Urinary bladder (tissue), 4 donors: ENCODE results near the gene ZNF827. TPM values are rescaled to one million over a fixed set of nuclear protein-coding genes. Genes with fewer than 3 reads are reported as not detected.

Experiments
- DNase-seq: peaks from one replicate; pipeline ENCODE4 v3.0.0-alpha.2; 2015; ENCODE audit errors: extremely low spot score
- H3K27ac ChIP-seq: one replicate; pipeline ENCODE4 v1.5.1; 2013; ENCODE audit warnings: low read depth, mild to moderate bottlenecking, moderate library complexity
- H3K36me3 ChIP-seq: one replicate; pipeline ENCODE4 v1.6.1; 2013; ENCODE audit warnings: mild to moderate bottlenecking, moderate library complexity; ENCODE audit not compliant: insufficient read depth
- H3K4me1 ChIP-seq: one replicate; pipeline ENCODE4 v1.6.1; 2013; ENCODE audit warnings: mild to moderate bottlenecking, moderate library complexity; ENCODE audit not compliant: insufficient read depth
- H3K4me3 ChIP-seq: one replicate; pipeline ENCODE4 v1.5.1; 2013; ENCODE audit warnings: low read depth, low read length
- WGBS: extraction: QIAGEN DNeasy Blood & Tissue Kit; methylation state at CpG from one replicate; pipeline ENCODE4 v1.1.7; 2013; 5-methylcytosine and 5-hydroxymethylcytosine counted together
- polyA plus RNA-seq: library from polyadenylated mRNA; stranded (reverse); fragments of 200-250 nt; gene quantifications from one replicate; pipeline ENCODE4 v1.2.3, GENCODE V29; 2013
- total RNA-seq: library from RNA; depleted of rRNA; stranded (reverse); fragments of >200 nt; gene quantifications from one replicate; pipeline ENCODE4 v1.2.3, GENCODE V29; 2014
- donor health status: healthy with polysubstance abuse.
- donor health status: healthy.

The ZNF827 gene
- total and polyA plus RNA-seq, 2 donors, result 13.0 to 20.2 TPM

DNA sequence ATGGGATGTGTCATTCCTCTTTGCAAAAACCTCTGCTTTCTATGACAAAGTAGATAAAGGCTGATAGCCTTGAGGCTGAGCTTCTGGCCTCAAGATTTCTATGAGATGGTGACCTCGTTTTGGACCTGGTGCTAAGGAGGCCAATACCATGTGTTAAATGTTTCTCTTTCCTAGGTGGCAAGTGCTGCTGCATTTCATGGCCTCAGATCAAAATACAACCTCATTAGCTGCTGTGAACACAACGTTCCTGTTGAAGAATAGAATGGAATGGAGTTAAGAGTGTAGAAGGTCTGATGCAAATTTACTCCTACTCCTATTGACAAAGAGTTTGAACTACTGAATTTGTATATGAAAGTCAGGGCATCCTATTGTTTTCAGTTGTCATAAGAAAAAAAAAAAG lies 146.6 kb downstream of the ZNF827 start:
- H3K4me1 ChIP-seq, result no peaks in the 10 kb centered on the region
- H3K27ac ChIP-seq, result no peak overlapping the region
- H3K4me3 ChIP-seq, result no peak overlapping the region
- 44% methylated on average over 2 of the region's 2 CpGs for WGBS
- no peak for DNase-seq
- no peaks in the 10 kb centered on the region for H3K36me3 ChIP-seq

DNA sequence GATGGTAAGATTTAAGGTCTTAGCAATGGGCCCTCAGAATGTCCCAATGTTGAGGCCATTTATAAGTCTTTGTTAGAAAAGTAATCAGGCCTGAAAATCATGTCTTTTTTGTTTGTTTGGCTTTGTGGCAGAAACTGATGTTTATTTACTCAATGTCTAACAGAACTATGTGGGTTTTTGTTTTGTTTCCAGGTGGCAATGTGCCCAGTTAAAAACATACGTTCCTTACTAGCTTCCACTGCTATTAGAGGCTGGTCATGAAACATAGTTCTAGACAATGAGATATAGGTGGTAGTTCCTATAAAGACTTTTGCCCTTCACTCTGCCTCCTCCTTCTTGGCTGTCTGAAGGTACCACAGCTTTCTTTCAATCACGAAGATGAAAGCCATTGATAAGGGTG lies 149.9 kb downstream of the ZNF827 start:
- Histone ChIP-seq H3K4me3 (no peak overlapping the region), H3K4me1 (no peaks in the 10 kb centered on the region), H3K27ac (no peak overlapping the region), H3K36me3 (no peaks in the 10 kb centered on the region)
- DNase-seq, result no peak
- 61% methylated on average over 2 of the region's 2 CpGs for WGBS

DNA sequence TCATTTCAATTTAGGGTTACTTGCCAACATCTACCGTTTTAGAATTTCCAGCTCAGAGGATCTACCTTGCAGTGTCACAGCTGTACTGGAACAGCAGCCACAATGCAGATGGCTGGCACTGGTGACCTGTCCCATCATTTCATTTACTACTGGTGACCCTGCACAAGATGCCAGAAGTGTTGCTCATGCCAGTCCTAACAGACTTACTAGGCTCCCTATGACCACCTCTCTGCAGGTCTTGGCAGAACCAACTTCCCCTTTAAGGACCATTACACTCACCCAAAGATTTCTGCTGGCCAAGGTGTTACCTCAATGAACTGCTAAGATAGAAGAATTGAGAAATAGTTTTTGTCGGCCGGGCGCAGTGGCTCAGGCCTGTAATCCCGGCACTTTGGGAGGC lies 151.8 kb downstream of the ZNF827 start:
- Histone ChIP-seq H3K27ac (no peak overlapping the region), H3K4me1 (no peaks in the 10 kb centered on the region), H3K4me3 (no peak overlapping the region), H3K36me3 (no peaks in the 10 kb centered on the region)
- 89% methylated on average over 5 of the region's 5 CpGs for WGBS
- DNase-seq, result no peak

DNA sequence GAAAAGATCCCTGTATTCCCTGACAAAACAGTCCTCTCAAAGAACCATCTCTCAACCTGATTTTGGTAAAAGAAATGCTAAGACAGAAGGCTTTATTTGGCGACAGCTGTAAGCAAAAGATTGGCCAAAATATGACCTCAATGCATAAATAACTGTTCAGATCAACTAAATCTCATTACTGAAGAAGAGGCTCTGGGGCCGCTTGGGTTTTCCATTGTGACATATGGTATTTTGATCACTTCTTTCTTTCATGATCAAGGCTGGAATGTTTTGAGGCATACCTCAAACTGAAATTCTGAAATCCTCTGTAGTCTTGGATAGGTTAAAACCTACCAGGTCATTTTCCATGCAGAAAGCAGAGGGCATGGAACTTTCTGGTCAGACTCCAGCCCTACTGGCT lies 152.4 kb downstream of the ZNF827 start:
- H3K4me1 ChIP-seq, result no peaks in the 10 kb centered on the region
- H3K27ac ChIP-seq, result no peak overlapping the region
- H3K36me3 ChIP-seq, result no peaks in the 10 kb centered on the region
- H3K4me3 ChIP-seq, result no peak overlapping the region
- 75% methylated on average over 2 of the region's 2 CpGs for WGBS
- DNase-seq, result no peak

DNA sequence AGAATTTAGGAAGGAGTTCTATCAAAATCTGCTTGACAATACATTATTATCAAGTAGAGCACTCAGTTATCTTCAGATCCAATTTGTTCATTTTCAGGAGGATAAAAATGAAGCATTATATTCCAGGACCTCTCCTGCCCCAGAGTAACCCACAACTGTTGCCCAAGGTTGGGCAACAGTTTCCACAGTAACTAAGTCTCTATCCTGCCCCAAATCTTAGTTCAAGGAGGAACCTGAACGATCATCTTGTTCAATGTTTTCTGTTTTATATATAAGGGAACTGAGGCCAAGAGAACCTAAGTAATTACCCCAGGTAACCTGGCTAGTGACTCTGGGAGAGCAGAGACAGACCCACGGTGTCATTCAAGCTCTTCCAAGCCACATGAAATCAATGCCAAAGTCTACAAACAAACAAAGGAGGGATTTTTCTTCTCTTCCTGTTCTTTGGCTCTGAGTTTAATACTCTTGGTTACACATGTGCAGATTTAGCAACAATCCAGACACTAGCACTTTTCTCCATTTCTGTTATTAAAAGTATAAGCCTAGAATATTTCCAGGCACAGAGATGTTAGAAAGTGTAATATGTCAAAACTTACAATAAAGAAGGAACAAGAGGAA lies 153.1 kb downstream of the ZNF827 start:
- H3K36me3 ChIP-seq, result no peaks in the 10 kb centered on the region
- DNase-seq, result no peak
- WGBS, result 67% methylated on average over 2 of the region's 2 CpGs
- H3K27ac ChIP-seq, result no peak overlapping the region
- no peak overlapping the region for H3K4me3 ChIP-seq
- H3K4me1 ChIP-seq, result no peaks in the 10 kb centered on the region

DNA sequence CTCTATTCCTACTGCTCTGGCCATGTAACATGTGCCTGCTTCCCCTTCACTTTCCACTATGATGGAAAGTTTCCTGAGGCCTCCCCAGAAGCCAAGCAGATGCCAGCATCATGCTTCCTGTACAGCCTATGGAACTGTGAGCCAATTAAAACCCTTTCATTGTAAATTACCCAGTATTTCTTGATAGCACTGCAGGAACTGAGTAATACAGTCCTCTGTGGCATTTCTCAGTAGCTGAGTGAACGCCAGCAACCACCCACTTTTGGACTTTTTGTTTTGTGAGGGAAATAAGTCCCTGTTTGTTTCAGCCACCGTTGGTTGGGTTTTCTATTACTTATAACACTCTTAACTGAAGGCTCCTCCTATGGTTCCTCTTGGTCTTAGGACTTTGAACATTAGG lies 154.6 kb downstream of the ZNF827 start:
- H3K4me1 ChIP-seq, result no peaks in the 10 kb centered on the region
- 87% methylated on average over 2 of the region's 2 CpGs for WGBS
- no peak for DNase-seq
- no peaks in the 10 kb centered on the region for H3K36me3 ChIP-seq
- H3K27ac ChIP-seq, result no peak overlapping the region
- H3K4me3 ChIP-seq, result no peak overlapping the region

DNA sequence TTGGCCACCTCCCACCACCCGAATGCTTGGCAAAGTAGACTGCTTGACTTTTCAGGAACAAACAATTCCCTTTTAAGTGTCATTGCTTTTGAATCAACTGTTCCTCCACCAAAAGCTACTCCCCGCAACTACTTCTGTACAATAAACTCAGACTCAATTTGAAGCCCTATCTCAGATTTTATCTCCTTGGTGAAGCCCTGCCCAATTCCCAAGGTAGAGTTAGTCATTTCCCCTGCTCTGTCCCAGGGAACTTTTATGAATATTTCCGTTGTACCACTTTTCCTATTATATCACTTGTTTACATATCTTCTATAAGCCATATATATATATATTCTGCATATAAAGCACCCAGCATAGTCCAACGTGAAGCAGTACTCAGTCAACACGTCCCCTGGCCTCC lies 155.9 kb downstream of the ZNF827 start:
- WGBS, result 73% methylated on average over 5 of the region's 5 CpGs
- DNase-seq, result no peak
- H3K4me3 ChIP-seq, result no peak overlapping the region
- no peaks in the 10 kb centered on the region for H3K36me3 ChIP-seq
- no peaks in the 10 kb centered on the region for H3K4me1 ChIP-seq
- H3K27ac ChIP-seq, result no peak overlapping the region

DNA sequence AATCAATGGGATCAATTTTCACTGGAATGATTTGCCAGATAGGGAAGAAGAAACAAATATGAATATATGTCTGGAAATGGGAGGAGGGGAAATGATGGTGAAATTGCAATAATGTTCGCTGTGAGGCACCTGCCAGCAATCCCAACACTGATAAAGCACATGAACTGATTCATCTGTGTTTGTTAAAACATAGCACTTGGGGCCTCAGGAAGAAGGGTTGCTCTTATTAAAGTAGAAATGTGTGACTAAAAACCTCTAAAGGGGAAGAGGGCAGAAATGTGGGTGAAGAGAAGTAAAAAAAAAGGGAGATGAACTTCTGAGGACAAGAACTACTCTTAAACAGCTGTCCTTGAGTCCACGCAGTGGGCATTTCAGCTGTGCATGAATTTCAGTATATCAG lies 157.3 kb downstream of the ZNF827 start:
- WGBS, result 89% methylated on average over 2 of the region's 2 CpGs
- H3K4me3 ChIP-seq, result no peak overlapping the region
- H3K36me3 ChIP-seq, result no peaks in the 10 kb centered on the region
- no peaks in the 10 kb centered on the region for H3K4me1 ChIP-seq
- DNase-seq, result no peak
- H3K27ac ChIP-seq, result no peak overlapping the region

DNA sequence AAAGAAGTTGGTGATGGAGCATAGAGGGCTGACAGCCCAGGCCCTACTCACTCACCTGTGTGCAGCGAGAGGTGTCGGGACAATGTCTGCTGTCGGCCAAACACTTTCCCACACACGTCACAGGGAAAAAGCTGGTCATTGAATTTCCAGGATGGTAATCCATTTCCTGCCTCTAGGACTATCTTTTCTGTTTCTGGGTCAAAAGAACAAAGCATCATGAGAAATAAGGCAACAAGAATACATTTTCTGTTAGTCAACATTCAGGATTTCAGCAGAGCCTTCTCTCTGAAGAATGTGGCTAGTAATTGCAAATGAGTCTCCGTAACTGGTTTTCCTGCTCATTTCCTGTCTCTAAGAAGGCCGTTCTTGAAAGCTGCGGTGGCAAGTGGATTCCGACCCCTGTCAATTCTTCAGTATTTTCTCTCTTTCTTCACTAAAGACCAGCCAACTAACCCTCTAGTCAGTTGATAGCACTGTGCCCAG lies 159.3 kb downstream of the ZNF827 start:
- no peak overlapping the region for H3K4me3 ChIP-seq
- DNase-seq, result no peak
- 91% methylated on average over 8 of the region's 8 CpGs for WGBS
- H3K36me3 ChIP-seq, result no peaks in the 10 kb centered on the region
- no peaks in the 10 kb centered on the region for H3K4me1 ChIP-seq
- no peak overlapping the region for H3K27ac ChIP-seq

DNA sequence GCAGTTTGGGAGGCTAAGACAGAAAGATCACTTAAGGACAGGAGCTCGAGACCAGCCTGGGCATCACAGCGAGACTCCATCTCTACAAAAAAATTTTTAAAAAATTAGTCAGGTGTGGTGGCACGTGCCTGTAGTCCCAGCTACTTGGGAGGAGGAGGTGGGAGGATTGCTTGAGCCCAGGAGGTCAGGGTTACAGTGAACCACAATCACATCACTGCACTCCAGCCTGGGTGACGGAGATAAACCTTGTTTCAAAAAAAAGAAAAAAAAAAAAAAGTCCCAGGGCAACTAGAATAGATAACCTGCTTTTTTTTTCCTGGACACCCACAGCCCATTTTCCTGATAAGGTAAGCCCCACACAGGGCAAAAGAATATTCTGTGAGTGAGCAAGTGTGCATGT lies 162.4 kb downstream of the ZNF827 start:
- Histone ChIP-seq H3K4me1 (no peaks in the 10 kb centered on the region), H3K36me3 (no peaks in the 10 kb centered on the region), H3K4me3 (no peak overlapping the region), H3K27ac (no peak overlapping the region)
- DNase-seq, result no peak
- 97% methylated on average over 4 of the region's 4 CpGs for WGBS

DNA sequence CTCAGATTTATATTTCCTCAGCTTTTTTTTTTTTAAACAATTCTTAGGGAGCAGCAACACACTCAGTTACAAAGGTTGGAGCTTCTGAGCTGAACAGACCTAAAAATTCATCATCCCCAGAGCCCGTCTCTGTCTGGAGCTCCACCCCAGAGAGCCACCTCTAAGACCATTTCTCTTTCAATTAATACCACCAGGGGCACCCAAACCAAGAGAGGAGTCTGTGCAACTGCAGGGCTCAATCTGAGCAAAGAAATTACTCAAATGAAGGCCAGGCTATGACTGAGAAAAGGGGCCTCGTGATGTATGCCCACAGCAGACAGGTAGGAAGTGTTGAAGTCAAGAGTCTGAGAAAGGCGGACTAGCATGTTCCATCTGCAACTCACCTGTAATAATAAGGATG lies 163.2 kb downstream of the ZNF827 start:
- no peak for DNase-seq
- H3K4me3 ChIP-seq, result no peak overlapping the region
- 96% methylated on average over 3 of the region's 3 CpGs for WGBS
- no peak overlapping the region for H3K27ac ChIP-seq
- H3K36me3 ChIP-seq, result no peaks in the 10 kb centered on the region
- H3K4me1 ChIP-seq, result no peaks in the 10 kb centered on the region

DNA sequence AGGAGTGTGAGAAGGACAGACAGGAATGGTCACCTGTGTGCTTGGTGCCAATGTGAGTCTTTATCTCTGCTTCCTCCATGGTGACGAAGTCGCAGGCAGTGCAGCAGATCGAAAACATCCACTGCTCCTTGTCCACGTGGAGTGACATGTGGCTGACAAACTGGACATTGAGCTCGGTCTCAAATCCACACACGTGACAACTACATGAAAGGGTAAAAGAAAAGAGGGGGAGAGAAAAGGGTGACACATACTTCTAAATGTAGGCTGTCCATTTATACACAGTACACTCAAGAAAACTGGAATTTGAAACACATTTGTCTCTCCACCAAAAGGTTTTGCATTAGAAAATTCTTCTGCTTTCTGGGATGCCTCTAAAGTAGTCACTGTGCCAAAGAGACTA lies 164.2 kb downstream of the ZNF827 start:
- Histone ChIP-seq H3K4me1 (no peaks in the 10 kb centered on the region), H3K36me3 (no peaks in the 10 kb centered on the region), H3K27ac (no peak overlapping the region), H3K4me3 (no peak overlapping the region)
- DNase-seq, result no peak
- WGBS, result 96% methylated on average over 6 of the region's 6 CpGs

DNA sequence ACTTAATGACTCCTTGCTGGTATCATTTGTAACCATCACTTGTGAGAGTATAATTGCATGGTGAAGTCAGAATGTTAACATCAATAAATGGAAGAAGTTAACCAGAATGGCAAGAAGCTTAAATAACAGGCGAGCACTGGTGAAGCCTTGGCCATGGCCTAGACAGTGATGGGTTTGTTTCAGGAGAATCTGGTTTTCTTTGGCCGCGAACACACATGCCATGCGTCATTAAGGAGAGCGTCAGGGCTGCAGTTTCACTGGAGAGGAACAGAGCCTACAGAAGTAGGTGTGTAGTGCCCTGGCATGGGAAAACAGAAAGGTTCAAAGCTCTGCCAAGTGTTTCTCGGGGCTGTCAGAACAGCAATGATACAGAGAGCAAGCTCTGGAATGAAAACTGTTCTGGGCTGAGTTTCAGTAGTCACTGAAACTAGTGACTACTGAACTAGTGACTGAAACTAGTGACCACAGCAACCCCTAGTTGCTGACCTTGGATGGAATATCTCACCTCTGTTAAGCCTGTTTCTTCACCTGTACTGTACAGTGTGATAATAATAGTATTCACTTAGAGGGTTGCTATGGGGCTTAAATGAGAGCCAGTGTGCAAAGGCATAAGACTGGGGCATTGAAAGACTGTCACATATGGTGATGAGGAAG lies 164.9 kb downstream of the ZNF827 start:
- no peaks in the 10 kb centered on the region for H3K4me1 ChIP-seq
- no peak for DNase-seq
- H3K4me3 ChIP-seq, result no peak overlapping the region
- H3K36me3 ChIP-seq, result no peaks in the 10 kb centered on the region
- 90% methylated on average over 6 of the region's 6 CpGs for WGBS
- H3K27ac ChIP-seq, result no peak overlapping the region

DNA sequence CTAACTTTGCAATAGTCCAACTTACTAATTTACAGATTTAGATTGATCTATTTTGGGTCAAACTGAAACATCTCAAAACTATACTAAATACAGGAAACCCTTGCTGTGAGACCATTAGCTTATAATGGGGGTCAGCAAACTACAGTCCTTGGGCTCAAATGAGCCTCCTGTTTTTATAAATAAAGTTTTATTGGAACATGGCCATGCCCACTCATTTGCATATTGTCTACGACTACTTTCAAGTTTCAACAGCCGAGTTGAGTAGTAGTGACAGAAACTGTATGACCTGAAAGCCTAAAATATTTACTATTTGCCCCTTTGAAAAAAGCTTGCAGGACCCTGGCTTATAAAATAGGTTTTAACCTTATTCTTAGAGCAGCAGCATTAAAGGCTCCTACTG lies 166.3 kb downstream of the ZNF827 start:
- no peak overlapping the region for H3K4me3 ChIP-seq
- no peaks in the 10 kb centered on the region for H3K4me1 ChIP-seq
- no peak for DNase-seq
- WGBS, result 91% methylated on average over 2 of the region's 2 CpGs
- H3K27ac ChIP-seq, result no peak overlapping the region
- no peaks in the 10 kb centered on the region for H3K36me3 ChIP-seq
